ENCODE results near the gene SREK1IP1.

GRCh38 chr5:64682608-64683007, 85.9 kb downstream of the SREK1IP1 start:
- TF ChIP-seq POLR2AphosphoS5 (IDR thresholded peaks at IDR 0.05): no peak
- TF ChIP-seq POLR2A (IDR thresholded peaks at IDR 0.05): no peak
- no peak for TF ChIP-seq CTCF (IDR thresholded peaks at IDR 0.05)
- no peak for TF ChIP-seq EP300 (IDR thresholded peaks at IDR 0.05)

Data from gastroesophageal sphincter (tissue), 3 donors.